Measurements from ENCODE around the gene CCDC191.

DNA sequence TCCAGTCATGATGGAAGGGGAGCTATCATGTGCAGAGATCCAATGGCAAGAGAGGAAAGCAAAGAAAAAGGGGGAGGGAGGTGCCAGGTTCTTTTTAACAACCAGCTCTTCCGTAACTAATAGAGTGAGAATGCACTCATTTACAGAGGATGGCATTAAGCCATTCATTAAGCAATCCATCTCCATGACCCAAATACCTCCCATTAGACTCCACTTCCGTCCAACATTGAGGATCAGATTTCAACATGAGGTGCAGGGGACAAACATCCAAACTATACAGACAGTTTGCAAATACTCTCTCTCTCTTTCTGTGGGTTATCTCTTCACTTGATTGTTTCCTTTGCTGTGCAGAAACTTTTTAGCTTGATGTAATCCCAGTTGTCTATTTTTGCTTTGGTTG is 87.3 kb downstream of the CCDC191 start:
- TF ChIP-seq SMC3 (IDR thresholded peaks at IDR 0.05; ENCODE audit: low read depth, low read length) (no peak), POLR2A (IDR thresholded peaks at IDR 0.05; ENCODE audit: low read depth, low read length) (no peak), FOS (IDR thresholded peaks at IDR 0.05; ENCODE audit: low read depth, low read length) (no peak), MXI1 (IDR thresholded peaks at IDR 0.05; ENCODE audit: borderline replicate concordance, low read depth, low read length) (no peak), BHLHE40 (IDR thresholded peaks at IDR 0.05; ENCODE audit: low read depth, low read length) (no peak), RFX5 (IDR thresholded peaks at IDR 0.05; ENCODE audit: low read depth, low read length) (no peak), CHD1 (IDR thresholded peaks at IDR 0.05; ENCODE audit: low read depth, low read length) (no peak), RAD21 (IDR thresholded peaks at IDR 0.05; ENCODE audit: low read length) (no peak), MAZ (IDR thresholded peaks at IDR 0.05; ENCODE audit: borderline replicate concordance, low read depth, low read length) (no peak)
- TF ChIP-seq, protein P1, sequence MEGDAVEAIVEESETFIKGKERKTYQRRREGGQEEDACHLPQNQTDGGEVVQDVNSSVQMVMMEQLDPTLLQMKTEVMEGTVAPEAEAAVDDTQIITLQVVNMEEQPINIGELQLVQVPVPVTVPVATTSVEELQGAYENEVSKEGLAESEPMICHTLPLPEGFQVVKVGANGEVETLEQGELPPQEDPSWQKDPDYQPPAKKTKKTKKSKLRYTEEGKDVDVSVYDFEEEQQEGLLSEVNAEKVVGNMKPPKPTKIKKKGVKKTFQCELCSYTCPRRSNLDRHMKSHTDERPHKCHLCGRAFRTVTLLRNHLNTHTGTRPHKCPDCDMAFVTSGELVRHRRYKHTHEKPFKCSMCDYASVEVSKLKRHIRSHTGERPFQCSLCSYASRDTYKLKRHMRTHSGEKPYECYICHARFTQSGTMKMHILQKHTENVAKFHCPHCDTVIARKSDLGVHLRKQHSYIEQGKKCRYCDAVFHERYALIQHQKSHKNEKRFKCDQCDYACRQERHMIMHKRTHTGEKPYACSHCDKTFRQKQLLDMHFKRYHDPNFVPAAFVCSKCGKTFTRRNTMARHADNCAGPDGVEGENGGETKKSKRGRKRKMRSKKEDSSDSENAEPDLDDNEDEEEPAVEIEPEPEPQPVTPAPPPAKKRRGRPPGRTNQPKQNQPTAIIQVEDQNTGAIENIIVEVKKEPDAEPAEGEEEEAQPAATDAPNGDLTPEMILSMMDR (conservative IDR thresholded peaks at IDR 0.05; ENCODE audit: low read depth, low read length): no peak
- TF ChIP-seq, protein P2, sequence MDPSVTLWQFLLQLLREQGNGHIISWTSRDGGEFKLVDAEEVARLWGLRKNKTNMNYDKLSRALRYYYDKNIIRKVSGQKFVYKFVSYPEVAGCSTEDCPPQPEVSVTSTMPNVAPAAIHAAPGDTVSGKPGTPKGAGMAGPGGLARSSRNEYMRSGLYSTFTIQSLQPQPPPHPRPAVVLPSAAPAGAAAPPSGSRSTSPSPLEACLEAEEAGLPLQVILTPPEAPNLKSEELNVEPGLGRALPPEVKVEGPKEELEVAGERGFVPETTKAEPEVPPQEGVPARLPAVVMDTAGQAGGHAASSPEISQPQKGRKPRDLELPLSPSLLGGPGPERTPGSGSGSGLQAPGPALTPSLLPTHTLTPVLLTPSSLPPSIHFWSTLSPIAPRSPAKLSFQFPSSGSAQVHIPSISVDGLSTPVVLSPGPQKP (IDR thresholded peaks at IDR 0.05; ENCODE audit: borderline replicate concordance, low read depth, low read length): no peak
